Naive thymus-derived CD8-positive, alpha-beta T cell (primary cell): ENCODE data around the gene STARD4. TPM values are rescaled to one million over a fixed set of nuclear protein-coding genes. Genes with fewer than 3 reads are reported as not detected.

Experiments
- ATAC-seq, 2 donors: fragments of 150-1000 bp; cut with Tn5 transposase in 1 of 2; sonication (Bioruptor Pico), chemical (Tn5 transposase) in 1 of 2; 1 replicate in 1 of 2; 2 replicates in 1 of 2; pipeline ENCODE4 v1.10.0; 2021; ENCODE audit warnings: mild to moderate bottlenecking in 2 of 2, moderate library complexity in 2 of 2
- POLR2A ChIA-PET: fragments of 350-600 bp; sonication (Branson Sonifier 250); formaldehyde crosslinking; loops from one replicate; lab custom pipeline; 2021; ENCODE audit warnings: antibody characterized with exemption; lab: Charles Lee
- DNase-seq, 10 donors: peaks; one replicate each; pipeline versions ENCODE4 v3.0.0 to v3.0.0-alpha.2; 2020 to 2022
- H3K27ac Mint-ChIP-seq, 10 donors: one replicate each; pipeline ENCODE4 v1.8.0; 2020 to 2022; ENCODE audit warnings: mild to moderate bottlenecking in 10 of 10, mixed read lengths in 10 of 10, moderate library complexity in 4 of 10, inconsistent platforms in 1 of 10
- H3K27me3 Mint-ChIP-seq, 5 donors: one replicate each; pipeline ENCODE4 v1.8.0; 2021 to 2022; ENCODE audit warnings: mixed read lengths in 5 of 5
- H3K36me3 Mint-ChIP-seq, 3 donors: one replicate each; pipeline ENCODE4 v1.8.0; 2020 to 2022; ENCODE audit warnings: mixed read lengths in 3 of 3, mild to moderate bottlenecking in 2 of 3, inconsistent platforms in 1 of 3
- H3K4me1 Mint-ChIP-seq, 4 donors: one replicate each; pipeline ENCODE4 v1.8.0; 2021 to 2022; ENCODE audit warnings: mixed read lengths in 4 of 4
- H3K4me3 Mint-ChIP-seq, 10 donors: one replicate each; pipeline ENCODE4 v1.8.0; 2020 to 2022; ENCODE audit warnings: mild to moderate bottlenecking in 10 of 10, mixed read lengths in 10 of 10, moderate library complexity in 6 of 10, inconsistent platforms in 1 of 10
- H3K9me3 Mint-ChIP-seq, 9 donors: one replicate each; pipeline ENCODE4 v1.8.0; 2020 to 2022; ENCODE audit warnings: mixed read lengths in 9 of 9, mild to moderate bottlenecking in 3 of 9, inconsistent platforms in 1 of 9, moderate library complexity in 1 of 9
- polyA plus RNA-seq, 3 donors: library from polyadenylated mRNA; unstranded; fragments of 300-500 nt; fragmentation: Illumina TruSeq; gene quantifications; one replicate each; pipeline ENCODE4 v1.2.3, GENCODE V29; 2021
- total RNA-seq, 8 experiments: library from RNA in 2 of 8; stranded (reverse) in 2 of 8; gene quantifications; one replicate each; pipeline ENCODE4 v1.2.3 and lab custom pipeline; 2021 to 2026

STARD4 gene
- total and polyA plus RNA-seq, 5 experiments from 2014 or later, result 4.6 to 11.9 (median 6.1) TPM

DNA sequence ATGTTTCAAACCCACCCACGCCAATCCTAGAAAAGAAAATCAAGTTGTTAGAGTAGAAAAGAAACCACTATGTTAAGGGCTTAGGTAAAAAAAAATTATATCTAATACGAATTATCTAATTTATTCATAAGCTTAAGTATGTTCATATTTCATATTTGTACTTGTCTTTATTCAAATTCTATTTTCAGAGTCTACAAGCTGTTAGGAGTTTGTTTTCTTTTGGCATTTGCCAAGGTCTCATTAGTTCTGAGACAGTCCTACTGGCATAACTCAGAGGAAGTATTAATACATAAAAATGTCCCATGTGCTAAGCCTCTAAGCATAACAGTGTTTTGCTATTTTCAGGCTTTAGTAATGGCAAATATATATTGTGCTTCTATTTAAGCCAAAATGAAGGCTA lies 57.6 kb downstream of the STARD4 start:
- Mint-ChIP-seq H3K27ac (no peak overlapping the region), H3K4me3 (no peak overlapping the region), H3K9me3 (no peaks in the 10 kb centered on the region), H3K4me1 (peaks cover 0 to 18% (median 13%) of the 10 kb centered on the region in 4 donors), H3K36me3 (peaks cover 16 to 76% (median 38%) of the 10 kb centered on the region in 3 donors), H3K27me3 (no peaks in the 10 kb centered on the region)
- ATAC-seq (no peak), DNase-seq (no peak)
- POLR2A ChIA-PET, result no interaction called here

- ATAC-seq (no peak), DNase-seq (no peak)
- peaks cover 20 to 77% (median 40%) of the 10 kb centered on the region in 3 donors for H3K36me3 Mint-ChIP-seq
- H3K27ac Mint-ChIP-seq, result peak overlapping the region in 2 of 10 donors; percentile 6 to 11
- no peaks in the 10 kb centered on the region for H3K9me3 Mint-ChIP-seq
- H3K27me3 Mint-ChIP-seq, result no peaks in the 10 kb centered on the region
- POLR2A ChIA-PET, result no interaction called here
- peaks cover 0 to 16% (median 12%) of the 10 kb centered on the region in 4 donors for H3K4me1 Mint-ChIP-seq
- H3K4me3 Mint-ChIP-seq, result no peak overlapping the region
Measured at GRCh38 chr5:111454198-111454622, 58.1 kb downstream of the STARD4 start.

DNA sequence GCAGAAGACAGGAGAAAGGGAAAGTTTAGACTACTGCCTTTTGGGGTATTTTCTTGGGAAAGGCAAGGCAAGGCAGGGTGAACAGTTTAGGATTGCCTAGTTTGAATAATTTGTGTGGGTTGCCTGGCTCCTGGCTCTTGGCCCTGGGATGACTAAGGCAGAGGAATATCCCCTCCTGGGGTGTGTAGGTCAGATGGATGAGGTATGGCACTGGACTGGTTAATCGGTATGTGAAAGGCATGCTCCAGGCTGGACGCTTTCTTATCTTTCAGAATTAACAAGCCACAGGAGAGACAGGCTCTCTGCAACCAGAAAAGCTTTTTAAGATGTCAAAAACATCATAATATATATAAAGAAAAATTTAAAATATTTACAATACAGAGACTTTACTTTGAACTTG lies 58.6 kb downstream of the STARD4 start:
- no peak for DNase-seq
- peaks cover 20 to 75% (median 39%) of the 10 kb centered on the region in 3 donors for H3K36me3 Mint-ChIP-seq
- H3K4me1 Mint-ChIP-seq, result peaks cover 0 to 13% (median 8%) of the 10 kb centered on the region in 4 donors
- H3K27me3 Mint-ChIP-seq, result no peaks in the 10 kb centered on the region
- no peak for ATAC-seq
- no peaks in the 10 kb centered on the region for H3K9me3 Mint-ChIP-seq
- POLR2A ChIA-PET, result no interaction called here
- peak overlapping the region in 6 of 10 donors; percentile 22 to 80 (median 52) for H3K27ac Mint-ChIP-seq
- no peak overlapping the region for H3K4me3 Mint-ChIP-seq

DNA sequence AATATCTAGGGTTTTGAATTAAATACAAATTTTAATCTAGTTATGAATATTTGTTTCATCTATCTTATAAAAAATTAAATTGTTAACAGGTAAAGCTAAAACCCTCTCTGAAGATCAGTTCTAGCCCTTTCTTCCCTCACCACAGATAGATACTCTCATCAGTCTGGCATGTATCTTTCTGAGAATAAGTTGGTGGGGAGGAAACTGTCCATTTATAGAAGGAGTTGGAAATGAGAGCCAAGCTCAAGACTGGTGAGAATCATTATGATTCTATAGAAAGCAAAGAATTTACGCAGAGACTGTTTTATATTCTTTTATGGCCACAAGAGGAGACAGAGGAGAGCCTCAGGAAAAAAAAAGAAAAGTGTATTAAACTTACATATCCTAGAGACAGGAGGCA lies 59.0 kb downstream of the STARD4 start:
- Mint-ChIP-seq H3K27me3 (no peaks in the 10 kb centered on the region), H3K36me3 (peaks cover 20 to 75% (median 39%) of the 10 kb centered on the region in 3 donors), H3K4me3 (no peak overlapping the region), H3K4me1 (peaks cover 0 to 10% (median 4%) of the 10 kb centered on the region in 4 donors), H3K27ac (peak overlapping the region in 6 of 10 donors; percentile 22 to 80 (median 52)), H3K9me3 (no peaks in the 10 kb centered on the region)
- ATAC-seq (no peak), DNase-seq (no peak)
- POLR2A ChIA-PET, result no interaction called here

- Mint-ChIP-seq H3K9me3 (no peaks in the 10 kb centered on the region), H3K27me3 (no peaks in the 10 kb centered on the region), H3K27ac (peak overlapping the region in 4 of 10 donors; percentile 3 to 53 (median 8)), H3K36me3 (peaks cover 7 to 84% (median 38%) of the 10 kb centered on the region in 3 donors), H3K4me1 (peaks cover 4 to 30% (median 15%) of the 10 kb centered on the region in 4 donors), H3K4me3 (no peak overlapping the region)
- DNase-seq (no peak), ATAC-seq (no peak)
- POLR2A ChIA-PET, result no interaction called here
Measured at GRCh38 chr5:111447822-111448221, 64.5 kb downstream of the STARD4 start.

DNA sequence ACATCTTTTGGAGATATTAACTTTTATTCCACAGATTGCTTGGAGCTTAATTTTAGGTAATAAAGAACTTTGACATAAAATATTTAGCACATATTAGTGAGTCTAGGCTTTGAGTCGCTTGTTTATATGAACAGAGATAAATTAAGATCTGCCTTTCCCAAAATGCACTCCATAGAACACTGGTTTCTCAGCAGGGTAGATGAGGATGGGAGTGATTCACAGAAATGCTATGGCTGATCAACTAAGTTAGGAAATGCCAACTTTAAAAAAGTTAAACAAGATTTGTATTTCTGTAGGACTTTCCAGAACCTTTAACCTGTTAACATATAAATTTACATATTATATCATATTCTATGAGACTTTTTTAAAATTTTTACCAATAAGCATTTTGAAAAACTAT lies 65.2 kb downstream of the STARD4 start:
- DNase-seq (no peak), ATAC-seq (no peak)
- no peaks in the 10 kb centered on the region for H3K27me3 Mint-ChIP-seq
- POLR2A ChIA-PET, result no interaction called here
- H3K4me3 Mint-ChIP-seq, result no peak overlapping the region
- H3K4me1 Mint-ChIP-seq, result peaks cover 4 to 30% (median 15%) of the 10 kb centered on the region in 4 donors
- peak overlapping the region in 1 of 10 donors; percentile 53 for H3K27ac Mint-ChIP-seq
- peaks cover 4 to 79% (median 34%) of the 10 kb centered on the region in 3 donors for H3K36me3 Mint-ChIP-seq
- no peaks in the 10 kb centered on the region for H3K9me3 Mint-ChIP-seq

Other genes with a start within 250 kb of the STARD4 start
- 1 to 10 TPM; 6.8 to 8.9 TPM for gene NREP, start 244.7 kb upstream of the STARD4 start, total RNA-seq
- gene NREP, start 244.7 kb upstream of the STARD4 start, polyA plus RNA-seq, result 10 to 100 TPM; 11.1 to 19.3 (median 11.6) TPM